HUES6 (cell line): ENCODE measurements around the gene BYSL.

Experiments used
- H3K27ac ChIP-seq: 2 replicates; pipeline ENCODE4 v1.7.0; 2013; ENCODE audit warnings: low read depth, mild to moderate bottlenecking, low read length, inconsistent platforms
- H3K27me3 ChIP-seq: 2 replicates; pipeline ENCODE4 v1.6.1; 2013; ENCODE audit warnings: low read length; ENCODE audit not compliant: control insufficient read depth, insufficient read depth
- H3K36me3 ChIP-seq: 2 replicates; pipeline ENCODE4 v1.6.1; 2013; ENCODE audit warnings: low read length; ENCODE audit not compliant: control insufficient read depth, insufficient read depth
- H3K4me1 ChIP-seq: 2 replicates; pipeline ENCODE4 v1.6.1; 2013; ENCODE audit warnings: low read length; ENCODE audit not compliant: control insufficient read depth, insufficient read depth
- H3K4me3 ChIP-seq: 2 replicates; pipeline ENCODE4 v1.5.1; 2013; ENCODE audit warnings: low read depth, low read length
- H3K9ac ChIP-seq: one replicate; pipeline ENCODE4 v1.6.1; 2013; ENCODE audit warnings: mild to moderate bottlenecking, low read length
- H3K9me3 ChIP-seq: 2 replicates; pipeline ENCODE4 v1.6.1; 2013; ENCODE audit warnings: low read depth, low read length; ENCODE audit not compliant: control insufficient read depth, insufficient read depth

BYSL gene

GRCh38 chr6:41966961-41967311, 45.6 kb downstream of the BYSL start:
- Histone ChIP-seq H3K9ac (peak overlapping the region; percentile 64), H3K36me3 (no peaks in the 10 kb centered on the region), H3K4me3 (no peak overlapping the region), H3K27ac (peak overlapping the region; percentile 84), H3K27me3 (no peaks in the 10 kb centered on the region), H3K4me1 (peaks cover 46% of the 10 kb centered on the region), H3K9me3 (no peaks in the 10 kb centered on the region)

DNA sequence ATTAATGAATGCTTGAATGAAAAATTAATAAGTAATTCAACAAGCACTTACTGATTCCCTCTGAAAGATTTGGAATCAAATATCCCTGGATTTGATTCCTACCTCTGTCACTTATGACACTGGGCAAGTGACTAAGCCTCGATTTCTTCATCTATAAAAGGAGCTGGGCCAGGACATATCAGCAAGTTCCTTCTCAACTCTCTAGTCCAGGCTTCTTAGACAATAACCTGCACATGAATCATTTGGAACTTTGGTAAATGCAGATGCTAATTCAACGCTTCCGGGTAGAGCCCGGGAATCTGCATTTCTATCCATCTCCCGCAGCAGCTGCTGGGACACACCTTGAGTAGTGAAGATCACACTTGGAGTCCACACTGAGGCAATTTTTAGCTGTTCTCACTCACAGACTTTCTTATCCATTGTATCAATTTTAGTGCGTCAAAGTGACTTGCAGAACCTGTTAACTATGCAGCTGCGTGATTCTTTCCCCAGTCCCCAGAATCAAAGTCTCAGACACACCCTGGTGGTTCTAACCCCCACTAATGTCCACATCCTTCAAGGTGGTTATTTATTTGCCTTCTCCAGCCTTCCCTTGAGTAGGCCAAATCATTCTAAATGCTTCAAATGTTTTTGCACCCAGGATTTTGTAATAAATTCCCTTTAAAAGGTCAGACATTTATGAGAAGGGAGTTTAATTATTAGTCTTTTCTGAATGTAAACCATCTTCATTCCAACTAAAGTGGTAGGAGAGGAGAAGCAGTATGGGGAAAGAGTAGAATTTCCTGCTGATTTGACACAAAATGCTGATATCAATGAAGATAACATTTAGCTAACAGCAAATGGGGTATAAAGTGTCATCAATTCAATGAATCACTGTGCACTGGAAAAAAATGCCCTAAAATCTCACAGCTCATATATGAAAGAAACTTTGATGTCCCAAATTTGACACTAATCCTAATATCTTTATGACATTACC, 46.3 kb downstream of the BYSL start:
- Histone ChIP-seq H3K4me1 (peaks cover 46% of the 10 kb centered on the region), H3K36me3 (no peaks in the 10 kb centered on the region), H3K27ac (peak overlapping the region; percentile 84; the same call in 1 of the 2 replicates), H3K9me3 (no peaks in the 10 kb centered on the region), H3K27me3 (no peaks in the 10 kb centered on the region), H3K4me3 (no peak overlapping the region), H3K9ac (peak overlapping the region; percentile 54)

GRCh38 chr6:41970436-41970846, 49.1 kb downstream of the BYSL start:
- no peak overlapping the region for H3K9ac ChIP-seq
- no peaks in the 10 kb centered on the region for H3K27me3 ChIP-seq
- H3K4me3 ChIP-seq, result no peak overlapping the region
- no peak overlapping the region for H3K27ac ChIP-seq
- H3K36me3 ChIP-seq, result no peaks in the 10 kb centered on the region
- H3K4me1 ChIP-seq, result peaks cover 24% of the 10 kb centered on the region
- H3K9me3 ChIP-seq, result no peaks in the 10 kb centered on the region

- Histone ChIP-seq H3K36me3 (no peaks in the 10 kb centered on the region), H3K4me1 (peaks cover 2% of the 10 kb centered on the region), H3K9ac (no peak overlapping the region), H3K27ac (no peak overlapping the region), H3K9me3 (no peaks in the 10 kb centered on the region), H3K4me3 (no peak overlapping the region), H3K27me3 (no peaks in the 10 kb centered on the region)
Observed at GRCh38 chr6:41972826-41973225, 51.5 kb downstream of the BYSL start.

DNA sequence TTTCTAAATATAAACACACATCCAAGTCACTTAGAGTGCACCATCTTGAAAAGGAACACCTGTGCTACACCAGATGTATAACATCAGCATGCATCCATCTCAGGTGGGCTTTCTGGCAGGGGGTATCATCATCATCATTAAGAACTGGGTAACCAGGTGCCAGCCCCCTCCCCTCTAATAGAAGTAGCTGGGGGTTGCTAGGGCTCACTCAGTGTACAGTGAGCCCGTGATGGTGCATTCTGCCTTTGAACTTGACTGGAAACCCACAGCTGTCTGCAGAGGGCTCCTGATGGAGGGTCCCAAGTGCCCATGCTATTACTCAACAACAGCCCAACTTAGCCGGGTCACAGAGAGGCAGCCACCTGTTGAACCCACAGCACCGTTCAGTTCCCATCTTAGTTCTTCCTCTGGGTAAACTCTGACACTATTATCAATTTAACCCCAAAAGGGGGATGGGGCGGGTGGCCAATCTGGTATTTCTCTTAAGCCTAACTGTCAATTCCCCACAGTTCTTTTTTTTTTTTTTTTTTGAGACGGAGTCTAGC, 53.1 kb downstream of the BYSL start:
- Histone ChIP-seq H3K36me3 (no peaks in the 10 kb centered on the region), H3K27me3 (no peaks in the 10 kb centered on the region), H3K9ac (no peak overlapping the region), H3K27ac (no peak overlapping the region), H3K4me1 (no peaks in the 10 kb centered on the region), H3K9me3 (no peaks in the 10 kb centered on the region), H3K4me3 (no peak overlapping the region)

- no peaks in the 10 kb centered on the region for H3K27me3 ChIP-seq
- no peaks in the 10 kb centered on the region for H3K9me3 ChIP-seq
- H3K9ac ChIP-seq, result no peak overlapping the region
- H3K4me3 ChIP-seq, result no peak overlapping the region
- H3K4me1 ChIP-seq, result no peaks in the 10 kb centered on the region
- no peak overlapping the region for H3K27ac ChIP-seq
- H3K36me3 ChIP-seq, result no peaks in the 10 kb centered on the region
Observed at GRCh38 chr6:41975276-41975675, 54.0 kb downstream of the BYSL start.

DNA sequence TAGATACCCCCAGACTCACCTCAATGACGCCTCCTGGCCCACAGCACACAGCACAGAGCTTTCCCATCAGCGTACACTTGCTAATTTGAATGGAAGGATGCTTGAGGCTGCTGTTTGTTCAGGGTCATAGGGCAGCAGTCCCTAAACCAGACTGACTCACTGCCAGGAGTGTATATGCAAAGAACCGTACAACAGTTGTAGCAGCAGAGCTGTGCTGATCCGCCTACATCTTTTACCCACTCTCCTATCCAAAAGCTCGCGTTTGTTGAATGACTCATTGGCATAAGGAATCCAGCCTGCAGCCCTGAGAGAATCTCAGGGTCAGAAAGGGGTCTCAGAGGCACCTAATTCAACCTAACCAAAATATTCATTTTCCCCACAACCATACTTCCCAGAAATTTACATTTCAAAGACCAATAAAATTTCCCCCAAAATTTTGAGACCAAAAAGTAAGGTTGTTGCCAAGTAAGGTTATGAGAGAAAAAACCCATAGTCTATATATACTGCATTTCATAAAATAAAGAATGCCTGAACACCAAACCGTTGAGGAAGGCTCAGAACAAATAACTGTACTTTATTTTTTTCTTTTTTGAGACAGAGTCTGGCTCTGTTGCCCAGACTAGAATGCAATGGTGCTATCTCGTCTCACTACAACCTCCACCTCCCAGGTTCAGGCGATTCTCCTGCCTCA, 55.6 kb downstream of the BYSL start:
- Histone ChIP-seq H3K9me3 (no peaks in the 10 kb centered on the region), H3K27ac (no peak overlapping the region), H3K36me3 (no peaks in the 10 kb centered on the region), H3K4me1 (no peaks in the 10 kb centered on the region), H3K27me3 (no peaks in the 10 kb centered on the region), H3K9ac (no peak overlapping the region), H3K4me3 (no peak overlapping the region)
